Sigmoid colon (tissue), 7 donors: ENCODE data around the gene MYO1A. TPM values are rescaled to one million over a fixed set of nuclear protein-coding genes. Genes with fewer than 3 reads are reported as not detected.

Source experiments
- DNase-seq: peaks from one replicate; pipeline ENCODE4 v3.0.0-alpha.2; 2019
- H3K27ac ChIP-seq, 4 donors: fragments of 200-600 bp; sonication (generic); one replicate each; pipeline ENCODE4 v1.5.1; 2016 to 2019; ENCODE audit warnings: mild to moderate bottlenecking in 1 of 4
- H3K27me3 ChIP-seq, 3 donors: fragments of 200-600 bp; sonication (generic); one replicate each; pipeline ENCODE4 v1.5.1; 2019; ENCODE audit warnings: mild to moderate bottlenecking in 1 of 3
- H3K36me3 ChIP-seq, 4 donors: fragments of 200-600 bp; sonication (generic); one replicate each; pipeline ENCODE4 v1.5.1; 2016 to 2019
- H3K4me1 ChIP-seq, 4 donors: fragments of 200-600 bp; sonication (generic); one replicate each; pipeline ENCODE4 v1.5.1; 2017 to 2019
- H3K4me3 ChIP-seq, 4 donors: fragments of 200-600 bp; sonication (generic); one replicate each; pipeline ENCODE4 v1.5.1; 2017 to 2019; ENCODE audit warnings: mild to moderate bottlenecking in 2 of 4, moderate library complexity in 1 of 4
- H3K9me3 ChIP-seq, 4 donors: fragments of 200-600 bp in 3 of 4; sonication (generic) in 3 of 4; one replicate each; pipeline versions ENCODE4 v1.5.1 to v1.6.1; 2013 to 2019
- CTCF ChIP-seq, 4 experiments: fragments of 450-650 bp in 3 of 4; fragments of 200-600 bp in 1 of 4; IDR thresholded peaks; one replicate each; pipeline ENCODE4 v1.5.1; 2016 to 2019; ENCODE audit warnings: antibody characterized with exemption in 4 of 4, mild to moderate bottlenecking in 3 of 4, moderate library complexity in 2 of 4
- EP300 ChIP-seq, 4 donors: sonication (generic); formaldehyde crosslinking; IDR thresholded peaks; one replicate each; pipeline ENCODE4 v1.6.1; 2017; ENCODE audit warnings: antibody characterized with exemption in 4 of 4
- POLR2A ChIP-seq, 2 donors: fragments of 450-650 bp; IDR thresholded peaks; one replicate each; pipeline ENCODE4 v1.6.1; 2016; ENCODE audit warnings: antibody characterized with exemption in 2 of 2, mild to moderate bottlenecking in 2 of 2, moderate library complexity in 2 of 2
- POLR2AphosphoS5 ChIP-seq, 4 donors: sonication (generic); formaldehyde crosslinking; IDR thresholded peaks; one replicate each; pipeline ENCODE4 v1.6.1; 2017; ENCODE audit warnings: antibody characterized with exemption in 4 of 4
- WGBS, 2 donors: extraction: QIAGEN DNeasy Blood & Tissue Kit; methylation state at CpG; one replicate each; pipeline ENCODE4 v1.1.7; 2013; 5-methylcytosine and 5-hydroxymethylcytosine counted together
- intact Hi-C: fragments of 100-400 bp; cut with DNase I; formaldehyde crosslinking; loops from one replicate; pipeline ENCODE4 v1.15.1; 2023
- polyA plus RNA-seq, 3 donors: library from polyadenylated mRNA; stranded (reverse); fragments of 200-250 nt; gene quantifications; one replicate each; pipeline ENCODE4 v1.2.3, GENCODE V29; 2013
- total RNA-seq, 4 donors: library from RNA; depleted of rRNA; stranded (reverse); fragments of >200 nt; gene quantifications; one replicate each; pipeline ENCODE4 v1.1.0, GENCODE V29; 2016
- donor health status: healthy with polysubstance abuse.
- donor health status: Bipolar disorder and iron deficiency.
- donor health status: healthy.

Gene MYO1A
- total and polyA plus RNA-seq, 7 donors: 0.71 to 112 (median 7.2) TPM

GRCh38 chr12:57072661-57073060 lies 22.7 kb upstream of the MYO1A start:
- intact Hi-C loops: loop anchor here (5.0 kb wide), 2 partner anchors 55 to 165 kb away; partner anchors contain the start of gene LRP1
- Histone ChIP-seq H3K27me3 (no peaks in the 10 kb centered on the region), H3K36me3 (peaks cover 0 to 26% (median 3%) of the 10 kb centered on the region in 4 donors), H3K27ac (peak overlapping the region; percentile 73 to 85 (median 78)), H3K4me3 (peak overlapping the region in 2 of 4 donors; percentile 33 to 34), H3K4me1 (peaks cover 0 to 37% (median 22%) of the 10 kb centered on the region in 4 donors), H3K9me3 (no peaks in the 10 kb centered on the region)
- no peak for DNase-seq
- TF ChIP-seq POLR2AphosphoS5 (IDR thresholded peaks at IDR 0.05) (peak in 1 of 4 donors; percentile 22), EP300 (IDR thresholded peaks at IDR 0.05) (no peak)
- 75 to 90% methylated on average over 2 of the region's 2 CpGs for WGBS, 2 donors

GRCh38 chr12:57069523-57069922 lies 19.6 kb upstream of the MYO1A start:
- no peak overlapping the region for H3K4me3 ChIP-seq
- no peaks in the 10 kb centered on the region for H3K27me3 ChIP-seq
- TF ChIP-seq CTCF (IDR thresholded peaks at IDR 0.05): peak; percentile 86 to 96 (median 91)
- TF ChIP-seq POLR2A (IDR thresholded peaks at IDR 0.05): no peak
- TF ChIP-seq POLR2AphosphoS5 (IDR thresholded peaks at IDR 0.05): peak in 3 of 4 donors; percentile 27 to 50 (median 41)
- TF ChIP-seq EP300 (IDR thresholded peaks at IDR 0.05): no peak
- peak; percentile 87 for DNase-seq
- intact Hi-C loops: loop anchor here (1.0 to 2.0 kb wide), 2 partner anchors 43 to 113 kb away; no protein-coding TSS in a partner anchor
- H3K36me3 ChIP-seq: peaks cover 0 to 29% (median 3%) of the 10 kb centered on the region in 4 donors
- 24 to 44% methylated on average over 3 of the region's 3 CpGs for WGBS, 2 donors
- peaks cover 0 to 32% (median 17%) of the 10 kb centered on the region in 4 donors for H3K4me1 ChIP-seq
- H3K9me3 ChIP-seq: no peaks in the 10 kb centered on the region
- H3K27ac ChIP-seq: peak overlapping the region; percentile 71 to 85 (median 81)

- WGBS, 2 donors: 86 to 93% methylated on average over 2 of the region's 2 CpGs
- Histone ChIP-seq H3K36me3 (peaks cover 0 to 40% (median 3%) of the 10 kb centered on the region in 4 donors), H3K4me1 (peaks cover 0 to 13% (median 6%) of the 10 kb centered on the region in 4 donors), H3K9me3 (no peaks in the 10 kb centered on the region), H3K27me3 (no peaks in the 10 kb centered on the region), H3K4me3 (no peak overlapping the region), H3K27ac (no peak overlapping the region)
- intact Hi-C loops: no loop called here
- no peak for DNase-seq
- no peak for TF ChIP-seq POLR2A (IDR thresholded peaks at IDR 0.05)
- no peak for TF ChIP-seq EP300 (IDR thresholded peaks at IDR 0.05)
Measured at GRCh38 chr12:57066245-57066644, 16.3 kb upstream of the MYO1A start.

GRCh38 chr12:57063991-57064685 lies 14.2 kb upstream of the MYO1A start:
- Histone ChIP-seq H3K27ac (peak overlapping the region in 1 of 4 donors; percentile 35), H3K27me3 (no peaks in the 10 kb centered on the region), H3K4me1 (peaks cover 0 to 2% (median 0%) of the 10 kb centered on the region in 4 donors), H3K4me3 (no peak overlapping the region), H3K9me3 (no peaks in the 10 kb centered on the region), H3K36me3 (peaks cover 0 to 47% (median 13%) of the 10 kb centered on the region in 4 donors)
- TF ChIP-seq POLR2A (IDR thresholded peaks at IDR 0.05) (no peak), EP300 (IDR thresholded peaks at IDR 0.05) (no peak), CTCF (IDR thresholded peaks at IDR 0.05) (no peak), POLR2AphosphoS5 (IDR thresholded peaks at IDR 0.05) (no peak)
- DNase-seq: no peak
- WGBS, 2 donors: 45 to 71% methylated on average over 5 of the region's 5 CpGs
- intact Hi-C loops: loop anchor here (5.0 kb wide), 1 partner anchor 307 kb away; no protein-coding TSS in a partner anchor

GRCh38 chr12:57058454-57058853 lies 8.5 kb upstream of the MYO1A start:
- Histone ChIP-seq H3K4me3 (no peak overlapping the region), H3K27me3 (no peaks in the 10 kb centered on the region), H3K4me1 (peaks cover 0 to 26% (median 20%) of the 10 kb centered on the region in 4 donors), H3K9me3 (no peaks in the 10 kb centered on the region), H3K27ac (peak overlapping the region in 2 of 4 donors; percentile 79), H3K36me3 (peaks cover 0 to 27% (median 10%) of the 10 kb centered on the region in 4 donors)
- intact Hi-C loops: no loop called here
- no peak for DNase-seq
- no peak for TF ChIP-seq POLR2AphosphoS5 (IDR thresholded peaks at IDR 0.05)
- 72 to 95% methylated on average over 1 of the region's 1 CpG for WGBS, 2 donors

GRCh38 chr12:57057067-57057751 lies 7.3 kb upstream of the MYO1A start:
- WGBS, 2 donors: 85 to 89% methylated on average over 6 of the region's 6 CpGs
- TF ChIP-seq POLR2A (IDR thresholded peaks at IDR 0.05) (no peak), POLR2AphosphoS5 (IDR thresholded peaks at IDR 0.05) (peak in 2 of 4 donors; percentile 67 to 68)
- Histone ChIP-seq H3K4me1 (peaks cover 0 to 26% (median 20%) of the 10 kb centered on the region in 4 donors), H3K27me3 (no peaks in the 10 kb centered on the region), H3K27ac (peak overlapping the region; percentile 47 to 79 (median 71)), H3K36me3 (peaks cover 0 to 27% (median 10%) of the 10 kb centered on the region in 4 donors), H3K4me3 (peak overlapping the region in 2 of 4 donors; percentile 8 to 13), H3K9me3 (no peaks in the 10 kb centered on the region)
- DNase-seq: no peak
- intact Hi-C loops: no loop called here
